Ovary (tissue), 3 donors: ENCODE measurements around the gene DOK1.

Source experiments
- POLR2A ChIP-seq: fragments of 450-650 bp; IDR thresholded peaks from one replicate; pipeline ENCODE4 v1.6.1; 2017; ENCODE audit warnings: antibody characterized with exemption, mild to moderate bottlenecking, moderate library complexity
- TF ChIP-seq, protein P1 (sequence below), 3 donors: fragments of 450-650 bp in 2 of 3; fragments of 200-600 bp in 1 of 3; IDR thresholded peaks; one replicate each; pipeline versions ENCODE4 v1.5.1 to v1.8.0; 2016 to 2022; ENCODE audit warnings: antibody characterized with exemption in 3 of 3, mild to moderate bottlenecking in 1 of 3
- donor health status: DM: no; HTN: no; CAD: no.

- TF ChIP-seq POLR2A: no peak
- TF ChIP-seq, protein P1, sequence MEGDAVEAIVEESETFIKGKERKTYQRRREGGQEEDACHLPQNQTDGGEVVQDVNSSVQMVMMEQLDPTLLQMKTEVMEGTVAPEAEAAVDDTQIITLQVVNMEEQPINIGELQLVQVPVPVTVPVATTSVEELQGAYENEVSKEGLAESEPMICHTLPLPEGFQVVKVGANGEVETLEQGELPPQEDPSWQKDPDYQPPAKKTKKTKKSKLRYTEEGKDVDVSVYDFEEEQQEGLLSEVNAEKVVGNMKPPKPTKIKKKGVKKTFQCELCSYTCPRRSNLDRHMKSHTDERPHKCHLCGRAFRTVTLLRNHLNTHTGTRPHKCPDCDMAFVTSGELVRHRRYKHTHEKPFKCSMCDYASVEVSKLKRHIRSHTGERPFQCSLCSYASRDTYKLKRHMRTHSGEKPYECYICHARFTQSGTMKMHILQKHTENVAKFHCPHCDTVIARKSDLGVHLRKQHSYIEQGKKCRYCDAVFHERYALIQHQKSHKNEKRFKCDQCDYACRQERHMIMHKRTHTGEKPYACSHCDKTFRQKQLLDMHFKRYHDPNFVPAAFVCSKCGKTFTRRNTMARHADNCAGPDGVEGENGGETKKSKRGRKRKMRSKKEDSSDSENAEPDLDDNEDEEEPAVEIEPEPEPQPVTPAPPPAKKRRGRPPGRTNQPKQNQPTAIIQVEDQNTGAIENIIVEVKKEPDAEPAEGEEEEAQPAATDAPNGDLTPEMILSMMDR (IDR thresholded peaks at IDR 0.05): no peak
Observed at GRCh38 chr2:74560591-74560990, 6.1 kb downstream of the DOK1 start.
